Measurements from ENCODE around the gene SCRG1.

The SCRG1 gene

GRCh38 chr4:173415092-173415491 is 16.2 kb upstream of the SCRG1 start:
- DNase-seq (ENCODE audit: low read depth), result no peak
- in situ Hi-C loops (cut with HindIII; ENCODE audit: low sequenced_read_pairs), result no loop called here
- no peak for TF ChIP-seq CTCF (IDR thresholded peaks at IDR 0.05; ENCODE audit: low read depth, low read length, missing control alignments)
- no peak overlapping the region for H3K4me3 ChIP-seq (ENCODE audit: low read depth, low read length)

- DNase-seq (ENCODE audit: low read depth), result no peak
- H3K4me3 ChIP-seq (ENCODE audit: low read depth, low read length), result no peak overlapping the region
- in situ Hi-C loops (cut with HindIII; ENCODE audit: low sequenced_read_pairs), result no loop called here
- no peak for TF ChIP-seq CTCF (IDR thresholded peaks at IDR 0.05; ENCODE audit: low read depth, low read length, missing control alignments)
Observed at GRCh38 chr4:173414456-173414855, 15.5 kb upstream of the SCRG1 start.

- TF ChIP-seq CTCF (IDR thresholded peaks at IDR 0.05; ENCODE audit: low read depth, low read length, missing control alignments), result no peak
- in situ Hi-C loops (cut with HindIII; ENCODE audit: low sequenced_read_pairs), result no loop called here
Observed at GRCh38 chr4:173413036-173413435, 14.1 kb upstream of the SCRG1 start.

GRCh38 chr4:173411106-173411693 is 12.3 kb upstream of the SCRG1 start:
- in situ Hi-C loops (cut with HindIII; ENCODE audit: low sequenced_read_pairs), result no loop called here
- no peak for DNase-seq (ENCODE audit: low read depth)
- no peak overlapping the region for H3K4me3 ChIP-seq (ENCODE audit: low read depth, low read length)
- TF ChIP-seq CTCF (IDR thresholded peaks at IDR 0.05; ENCODE audit: low read depth, low read length, missing control alignments), result no peak

More at GRCh38 chr4:173413036-173413435, 14.1 kb upstream of the SCRG1 start:
- DNase-seq (ENCODE audit: low read depth), result no peak
- H3K4me3 ChIP-seq (ENCODE audit: low read depth, low read length), result no peak overlapping the region

GRCh38 chr4:173410079-173410478 is 11.2 kb upstream of the SCRG1 start:
- no peak for TF ChIP-seq CTCF (IDR thresholded peaks at IDR 0.05; ENCODE audit: low read depth, low read length, missing control alignments)
- no peak for DNase-seq (ENCODE audit: low read depth)
- no peak overlapping the region for H3K4me3 ChIP-seq (ENCODE audit: low read depth, low read length)
- in situ Hi-C loops (cut with HindIII; ENCODE audit: low sequenced_read_pairs), result no loop called here

GRCh38 chr4:173405840-173406606 is 7.1 kb upstream of the SCRG1 start:
- no peak for DNase-seq (ENCODE audit: low read depth)
- no peak for TF ChIP-seq CTCF (IDR thresholded peaks at IDR 0.05; ENCODE audit: low read depth, low read length, missing control alignments)
- H3K4me3 ChIP-seq (ENCODE audit: low read depth, low read length), result no peak overlapping the region
- in situ Hi-C loops (cut with HindIII; ENCODE audit: low sequenced_read_pairs), result no loop called here

Data from astrocyte of the cerebellum (primary cell).